Activated CD4-positive, alpha-beta T cell treated with anti-CD3 and anti-CD28 coated beads for 36 hours (primary cell): ENCODE results near the gene EFCAB13. TPM values are rescaled to one million over a fixed set of nuclear protein-coding genes. Genes with fewer than 3 reads are reported as not detected.
"Not testable (repeated sequence)": the region's sequence is repeated elsewhere in the genome, so short reads cannot be mapped to it uniquely, and the experiment has no call there.

Experiments used
- ATAC-seq: fragments of 200-7000 bp; cut with Tn5 transposase; one replicate; pipeline ENCODE4 v1.10.0; 2021; ENCODE audit warnings: mild to moderate bottlenecking, moderate library complexity
- CTCF ChIA-PET: fragments of 350-600 bp; sonication (Branson Sonifier 250); formaldehyde crosslinking; loops from one replicate; lab custom pipeline; 2021; ENCODE audit warnings: antibody characterized with exemption; lab: Charles Lee
- POLR2A ChIA-PET: fragments of 350-600 bp; sonication (Branson Sonifier 250); formaldehyde crosslinking; loops from one replicate; lab custom pipeline; 2021; ENCODE audit warnings: antibody characterized with exemption, inconsistent platforms; lab: Charles Lee
- DNase-seq: peaks from one replicate; pipeline ENCODE4 v3.0.0-alpha.2; 2020
- H3K27ac Mint-ChIP-seq: one replicate; pipeline ENCODE4 v1.8.0; 2021; ENCODE audit warnings: mixed read lengths
- H3K27me3 Mint-ChIP-seq: one replicate; pipeline ENCODE4 v1.8.0; 2021; ENCODE audit warnings: mixed read lengths
- H3K36me3 Mint-ChIP-seq: one replicate; pipeline ENCODE4 v1.8.0; 2021; ENCODE audit warnings: low read depth, mixed read lengths
- H3K4me1 Mint-ChIP-seq: one replicate; pipeline ENCODE4 v1.8.0; 2021; ENCODE audit warnings: mixed read lengths
- H3K4me3 Mint-ChIP-seq: one replicate; pipeline ENCODE4 v1.8.0; 2021; ENCODE audit warnings: mild to moderate bottlenecking, moderate library complexity, mixed read lengths
- H3K9me3 Mint-ChIP-seq: one replicate; pipeline ENCODE4 v1.8.0; 2021; ENCODE audit warnings: low read depth, mixed read lengths
- intact Hi-C, 2 experiments: fragments of 100-400 bp; cut with DNase I in 1 of 2; cut with micrococcal nuclease in 1 of 2; formaldehyde crosslinking; loops; one replicate each; pipeline versions ENCODE4 v1.14.2 to v1.15.1; 2022 to 2024; cut with DNase I, micrococcal nuclease
- total RNA-seq, 2 experiments: library from RNA; stranded (reverse); gene quantifications; one replicate each; pipeline ENCODE4 v1.2.3, GENCODE V29; 2021

EFCAB13 gene
- total RNA-seq, 2 experiments from 2014 or later, result 4.6 to 5.9 TPM

DNA sequence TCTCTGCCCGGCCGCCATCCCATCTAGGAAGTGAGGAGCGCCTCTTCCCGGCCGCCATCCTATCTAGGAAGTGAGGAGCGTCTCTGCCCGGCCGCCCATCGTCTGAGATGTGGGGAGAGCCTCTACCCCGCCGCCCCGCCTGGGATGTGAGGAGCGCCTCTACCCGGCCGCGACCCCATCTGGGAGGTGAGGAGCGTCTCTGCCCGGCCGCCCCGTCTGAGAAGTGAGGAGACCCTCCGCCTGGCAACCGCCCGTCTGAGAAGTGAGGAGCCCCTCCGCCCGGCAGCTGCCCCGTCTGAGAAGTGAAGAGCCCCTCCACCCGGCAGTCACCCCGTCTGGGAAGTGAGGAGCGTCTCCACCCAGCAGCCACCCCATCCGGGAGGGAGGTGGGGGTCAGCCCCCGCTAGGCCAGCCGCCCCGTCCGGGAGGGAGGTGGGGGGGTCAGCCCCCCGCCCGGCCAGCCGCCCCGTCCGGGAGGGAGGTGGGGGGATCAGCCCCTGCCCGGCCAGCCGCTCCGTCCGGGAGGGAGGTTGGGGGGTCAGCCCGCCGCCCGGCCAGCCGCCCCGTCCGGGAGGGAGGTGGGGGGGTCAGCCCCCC lies 73.9 kb downstream of the EFCAB13 start:
- H3K9me3 Mint-ChIP-seq, ATAC-seq, H3K27ac Mint-ChIP-seq, H3K4me1 Mint-ChIP-seq, DNase-seq, H3K4me3 Mint-ChIP-seq, intact Hi-C loops, H3K27me3 Mint-ChIP-seq, CTCF ChIA-PET, POLR2A ChIA-PET, H3K36me3 Mint-ChIP-seq: not testable (repeated sequence)

DNA sequence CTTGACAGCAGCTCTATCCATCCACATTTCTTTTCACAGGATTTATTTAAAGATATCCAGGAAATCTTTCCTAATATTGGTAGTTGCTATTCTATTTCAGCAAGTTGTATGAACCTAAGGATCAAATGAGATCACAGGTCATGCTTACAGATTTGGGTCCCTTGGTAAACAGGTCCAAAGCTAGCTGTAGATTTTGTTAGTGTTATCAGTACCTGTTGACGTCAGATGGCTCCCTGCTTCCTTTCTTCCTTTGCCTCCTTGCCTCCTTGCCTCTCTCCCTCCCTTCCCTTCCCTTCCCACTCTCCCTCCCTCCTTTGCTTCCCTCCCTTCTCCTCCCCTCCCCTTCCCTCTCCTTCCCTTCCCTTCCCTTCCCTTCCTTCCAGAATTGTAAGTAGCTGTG lies 76.6 kb downstream of the EFCAB13 start:
- no peaks in the 10 kb centered on the region for H3K9me3 Mint-ChIP-seq
- intact Hi-C loops, result no loop called here
- no peaks in the 10 kb centered on the region for H3K36me3 Mint-ChIP-seq
- no peak overlapping the region for H3K4me3 Mint-ChIP-seq
- no peak for DNase-seq
- ChIA-PET POLR2A (no interaction called here), CTCF (no interaction called here)
- no peaks in the 10 kb centered on the region for H3K4me1 Mint-ChIP-seq
- no peak overlapping the region for H3K27ac Mint-ChIP-seq
- ATAC-seq, result no peak
- H3K27me3 Mint-ChIP-seq, result no peaks in the 10 kb centered on the region

- Mint-ChIP-seq H3K9me3 (no peaks in the 10 kb centered on the region), H3K4me1 (no peaks in the 10 kb centered on the region), H3K27ac (no peak overlapping the region), H3K36me3 (no peaks in the 10 kb centered on the region), H3K27me3 (no peaks in the 10 kb centered on the region), H3K4me3 (no peak overlapping the region)
- POLR2A ChIA-PET, result no interaction called here
- DNase-seq (no peak), ATAC-seq (no peak)
- intact Hi-C loops, result no loop called here
- CTCF ChIA-PET, result interaction anchor here (0.5 to 0.9 kb wide), 2 partner anchors 38 to 172 kb away, joined by 3 to 4 read pairs; no protein-coding TSS in a partner anchor
Measured at GRCh38 chr17:47401100-47401499, 77.3 kb downstream of the EFCAB13 start.

DNA sequence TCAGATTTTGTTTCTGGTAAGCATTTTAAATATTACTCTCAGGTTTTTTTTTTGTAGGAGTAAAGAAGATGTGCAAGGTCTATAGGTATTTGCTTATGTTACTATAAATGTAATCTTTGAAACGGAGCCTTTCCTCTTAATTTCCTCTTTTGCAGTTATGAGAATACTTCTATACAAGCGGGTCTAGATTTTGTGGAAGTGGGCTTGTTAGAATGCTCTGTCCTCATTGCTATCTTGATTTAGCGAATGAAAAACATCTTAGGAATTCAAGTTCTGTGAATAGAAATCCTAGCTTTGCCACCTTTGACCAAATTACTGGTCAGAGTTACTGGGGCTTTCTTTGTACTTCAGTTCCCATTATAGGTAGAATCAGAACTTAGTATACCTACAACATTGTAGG lies 80.3 kb downstream of the EFCAB13 start:
- CTCF ChIA-PET, result interaction anchor here (0.7 kb wide), 1 partner anchor 40 kb away, joined by 4 read pairs; no protein-coding TSS in a partner anchor
- H3K27me3 Mint-ChIP-seq, result no peaks in the 10 kb centered on the region
- DNase-seq, result no peak
- ATAC-seq, result no peak
- intact Hi-C loops, result no loop called here
- POLR2A ChIA-PET, result interaction anchor here (0.6 kb wide), 1 partner anchor 190 kb away, joined by 3 read pairs; no protein-coding TSS in a partner anchor
- no peaks in the 10 kb centered on the region for H3K4me1 Mint-ChIP-seq
- no peaks in the 10 kb centered on the region for H3K9me3 Mint-ChIP-seq
- H3K36me3 Mint-ChIP-seq, result no peaks in the 10 kb centered on the region
- no peak overlapping the region for H3K4me3 Mint-ChIP-seq
- no peak overlapping the region for H3K27ac Mint-ChIP-seq

DNA sequence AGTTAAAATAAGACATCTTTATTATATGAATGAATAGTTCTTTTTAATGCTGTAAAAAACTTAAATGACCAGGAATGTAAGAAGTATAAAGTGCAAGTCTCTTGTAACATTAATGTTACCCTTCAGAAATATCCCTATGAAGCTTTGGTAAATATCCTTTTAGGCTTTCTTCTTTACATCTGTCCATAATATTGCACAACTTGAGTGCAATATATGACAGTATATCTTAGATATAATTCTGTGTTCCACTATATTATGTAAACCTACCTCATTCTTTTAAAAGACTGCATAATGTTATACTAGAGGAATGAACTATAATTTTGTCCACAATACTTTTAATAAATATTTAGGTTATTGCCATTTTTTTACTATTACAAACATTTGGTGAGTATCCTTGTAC lies 81.1 kb downstream of the EFCAB13 start:
- DNase-seq (no peak), ATAC-seq (no peak)
- H3K4me1 Mint-ChIP-seq, result no peaks in the 10 kb centered on the region
- no peaks in the 10 kb centered on the region for H3K9me3 Mint-ChIP-seq
- CTCF ChIA-PET, result no interaction called here
- intact Hi-C loops, result no loop called here
- H3K36me3 Mint-ChIP-seq, result no peaks in the 10 kb centered on the region
- H3K4me3 Mint-ChIP-seq, result no peak overlapping the region
- POLR2A ChIA-PET, result no interaction called here
- H3K27me3 Mint-ChIP-seq, result no peaks in the 10 kb centered on the region
- no peak overlapping the region for H3K27ac Mint-ChIP-seq

DNA sequence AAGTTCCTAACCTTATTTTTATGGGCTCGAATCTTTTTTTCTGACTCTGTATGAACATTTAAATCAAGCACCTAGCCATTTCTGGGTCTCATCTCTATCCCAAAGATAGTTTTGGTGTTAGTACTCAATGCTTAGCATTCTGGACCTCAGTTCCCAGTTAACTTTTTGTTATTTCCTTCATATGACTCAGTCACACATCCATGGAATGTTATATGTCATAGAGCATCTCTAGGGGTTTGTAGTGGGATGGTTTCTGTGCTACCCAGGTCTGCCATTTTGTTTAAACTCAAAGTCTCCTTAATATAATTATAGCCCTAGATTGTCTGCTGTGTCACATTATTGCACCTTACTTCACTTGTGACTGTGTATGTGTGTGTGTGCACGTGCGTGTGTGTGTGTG lies 90.1 kb downstream of the EFCAB13 start:
- no peak overlapping the region for H3K4me3 Mint-ChIP-seq
- DNase-seq (no peak), ATAC-seq (no peak)
- no peaks in the 10 kb centered on the region for H3K36me3 Mint-ChIP-seq
- no peaks in the 10 kb centered on the region for H3K27me3 Mint-ChIP-seq
- ChIA-PET POLR2A (no interaction called here), CTCF (interaction anchor here (0.8 kb wide), 1 partner anchor 476 kb away, joined by 3 read pairs; no protein-coding TSS in a partner anchor)
- intact Hi-C loops, result no loop called here
- H3K27ac Mint-ChIP-seq, result no peak overlapping the region
- H3K9me3 Mint-ChIP-seq, result no peaks in the 10 kb centered on the region
- no peaks in the 10 kb centered on the region for H3K4me1 Mint-ChIP-seq

- intact Hi-C loops, result no loop called here
- Mint-ChIP-seq H3K4me1 (no peaks in the 10 kb centered on the region), H3K4me3 (no peak overlapping the region), H3K27ac (no peak overlapping the region), H3K36me3 (no peaks in the 10 kb centered on the region), H3K27me3 (no peaks in the 10 kb centered on the region), H3K9me3 (no peaks in the 10 kb centered on the region)
- no peak for DNase-seq
- no peak for ATAC-seq
- CTCF ChIA-PET, result interaction anchor here (0.8 kb wide), 1 partner anchor 475 kb away, joined by 3 read pairs; no protein-coding TSS in a partner anchor
- POLR2A ChIA-PET, result no interaction called here
Measured at GRCh38 chr17:47414612-47415011, 90.9 kb downstream of the EFCAB13 start.

GRCh38 chr17:47423406-47424295 lies 99.9 kb downstream of the EFCAB13 start:
- H3K27me3 Mint-ChIP-seq, result peaks cover 15% of the 10 kb centered on the region
- peak; percentile 53 for ATAC-seq
- H3K4me3 Mint-ChIP-seq, result no peak overlapping the region
- peaks cover 25% of the 10 kb centered on the region for H3K36me3 Mint-ChIP-seq
- ChIA-PET POLR2A (no interaction called here), CTCF (interaction anchor here (0.5 kb wide), 1 partner anchor 126 kb away, joined by 3 read pairs; no protein-coding TSS in a partner anchor)
- DNase-seq, result peak; percentile 20
- H3K4me1 Mint-ChIP-seq, result peaks cover 4% of the 10 kb centered on the region
- intact Hi-C loops, result no loop called here
- H3K9me3 Mint-ChIP-seq, result peaks cover 4% of the 10 kb centered on the region
- H3K27ac Mint-ChIP-seq, result no peak overlapping the region

GRCh38 chr17:47425233-47425632 lies 101.5 kb downstream of the EFCAB13 start:
- H3K9me3 Mint-ChIP-seq, POLR2A ChIA-PET, CTCF ChIA-PET, intact Hi-C loops, H3K4me3 Mint-ChIP-seq, H3K4me1 Mint-ChIP-seq, DNase-seq, H3K27ac Mint-ChIP-seq: not testable (repeated sequence)
- H3K36me3 Mint-ChIP-seq, result peaks cover 25% of the 10 kb centered on the region
- peak; percentile 58 for ATAC-seq
- peaks cover 15% of the 10 kb centered on the region for H3K27me3 Mint-ChIP-seq

GRCh38 chr17:47425887-47426635 lies 102.3 kb downstream of the EFCAB13 start:
- Mint-ChIP-seq H3K36me3 (peaks cover 25% of the 10 kb centered on the region), H3K27me3 (peaks cover 15% of the 10 kb centered on the region)
- CTCF ChIA-PET, result interaction anchor here (0.6 to 0.7 kb wide), 2 partner anchors 189 to 1232 kb away, joined by 3 read pairs; no protein-coding TSS in a partner anchor
- ATAC-seq, H3K27ac Mint-ChIP-seq, H3K9me3 Mint-ChIP-seq, H3K4me3 Mint-ChIP-seq, DNase-seq, H3K4me1 Mint-ChIP-seq, POLR2A ChIA-PET, intact Hi-C loops: not testable (repeated sequence)

DNA sequence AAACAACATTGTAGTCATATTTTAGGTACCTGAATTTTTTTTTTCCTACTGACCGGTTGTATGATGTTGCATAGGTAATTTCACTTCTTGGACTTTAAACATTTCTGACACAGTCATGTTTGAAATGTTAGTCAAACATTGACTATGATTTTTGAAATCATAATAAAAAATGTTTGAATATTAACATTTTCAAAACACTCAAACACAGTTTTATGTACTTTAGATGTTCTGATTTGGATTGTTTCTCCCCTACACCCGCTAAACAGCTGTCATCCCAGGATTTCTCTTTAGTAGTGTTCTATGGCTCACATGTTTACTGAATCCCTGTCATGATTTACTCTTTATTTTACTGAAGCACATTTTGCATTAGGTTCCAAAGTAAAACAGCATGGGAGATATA lies 104.2 kb downstream of the EFCAB13 start:
- Mint-ChIP-seq H3K4me1 (peaks cover 4% of the 10 kb centered on the region), H3K27me3 (peaks cover 13% of the 10 kb centered on the region), H3K4me3 (no peak overlapping the region), H3K27ac (no peak overlapping the region), H3K36me3 (peaks cover 26% of the 10 kb centered on the region), H3K9me3 (peaks cover 4% of the 10 kb centered on the region)
- ChIA-PET POLR2A (no interaction called here), CTCF (interaction anchor here (0.7 kb wide), 1 partner anchor 37 kb away, joined by 3 read pairs; no protein-coding TSS in a partner anchor)
- intact Hi-C loops, result no loop called here
- DNase-seq, result no peak
- no peak for ATAC-seq
